ENCODE data around the gene CALML3. TPM values are rescaled to one million over a fixed set of nuclear protein-coding genes. Genes with fewer than 3 reads are reported as not detected.

Gene CALML3
- total RNA-seq, 4 donors from 2014 or later: 0.24 TPM; not detected in 3

- DNase-seq: no peak
- Histone ChIP-seq H3K27ac (no peak overlapping the region), H3K4me1 (no peaks in the 10 kb centered on the region), H3K9me3 (no peaks in the 10 kb centered on the region), H3K36me3 (no peaks in the 10 kb centered on the region), H3K27me3 (no peaks in the 10 kb centered on the region), H3K4me3 (replicated peaks in 1 of 3) (no peak overlapping the region)
- TF ChIP-seq, protein P1, sequence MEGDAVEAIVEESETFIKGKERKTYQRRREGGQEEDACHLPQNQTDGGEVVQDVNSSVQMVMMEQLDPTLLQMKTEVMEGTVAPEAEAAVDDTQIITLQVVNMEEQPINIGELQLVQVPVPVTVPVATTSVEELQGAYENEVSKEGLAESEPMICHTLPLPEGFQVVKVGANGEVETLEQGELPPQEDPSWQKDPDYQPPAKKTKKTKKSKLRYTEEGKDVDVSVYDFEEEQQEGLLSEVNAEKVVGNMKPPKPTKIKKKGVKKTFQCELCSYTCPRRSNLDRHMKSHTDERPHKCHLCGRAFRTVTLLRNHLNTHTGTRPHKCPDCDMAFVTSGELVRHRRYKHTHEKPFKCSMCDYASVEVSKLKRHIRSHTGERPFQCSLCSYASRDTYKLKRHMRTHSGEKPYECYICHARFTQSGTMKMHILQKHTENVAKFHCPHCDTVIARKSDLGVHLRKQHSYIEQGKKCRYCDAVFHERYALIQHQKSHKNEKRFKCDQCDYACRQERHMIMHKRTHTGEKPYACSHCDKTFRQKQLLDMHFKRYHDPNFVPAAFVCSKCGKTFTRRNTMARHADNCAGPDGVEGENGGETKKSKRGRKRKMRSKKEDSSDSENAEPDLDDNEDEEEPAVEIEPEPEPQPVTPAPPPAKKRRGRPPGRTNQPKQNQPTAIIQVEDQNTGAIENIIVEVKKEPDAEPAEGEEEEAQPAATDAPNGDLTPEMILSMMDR (IDR thresholded peaks at IDR 0.05): no peak
- no peak for TF ChIP-seq POLR2A (IDR thresholded peaks at IDR 0.05)
- intact Hi-C loops (cut with DNase I): no loop called here
- 89 to 90% methylated on average over 3 of the region's 3 CpGs for WGBS, 2 donors
Measured at GRCh38 chr10:5484205-5484604, 40.6 kb upstream of the CALML3 start.

DNA sequence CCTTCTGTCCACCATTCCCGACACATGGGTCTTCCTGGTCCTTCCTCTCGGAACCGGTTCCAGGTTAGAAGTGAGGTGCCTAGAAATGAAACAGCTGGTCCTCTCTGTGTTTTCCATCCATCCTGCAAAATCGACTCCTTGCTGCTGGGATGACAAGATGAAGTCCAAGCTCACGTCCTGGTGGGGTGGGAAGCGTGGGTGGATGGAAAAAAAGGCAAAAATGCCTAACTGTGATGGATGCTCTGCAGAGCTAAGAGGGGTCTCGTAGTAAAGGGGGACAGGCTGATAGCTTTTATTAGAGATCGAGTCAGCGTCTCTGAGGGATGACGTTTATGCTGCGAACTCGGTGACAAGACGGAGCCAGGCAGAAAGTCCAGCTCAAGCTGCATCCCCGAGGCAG is 39.5 kb upstream of the CALML3 start:
- H3K9me3 ChIP-seq: no peaks in the 10 kb centered on the region
- H3K4me3 ChIP-seq (replicated peaks in 1 of 3): no peak overlapping the region
- intact Hi-C loops (cut with DNase I): no loop called here
- peaks cover 0 to 5% of the 10 kb centered on the region in 2 donors for H3K4me1 ChIP-seq
- WGBS, 2 donors: 85 to 91% methylated on average over 14 of the region's 14 CpGs
- H3K36me3 ChIP-seq: no peaks in the 10 kb centered on the region
- no peaks in the 10 kb centered on the region for H3K27me3 ChIP-seq
- DNase-seq: no peak
- no peak overlapping the region for H3K27ac ChIP-seq
- no peak for TF ChIP-seq POLR2A (IDR thresholded peaks at IDR 0.05)
- TF ChIP-seq, protein P1 (IDR thresholded peaks at IDR 0.05): no peak

DNA sequence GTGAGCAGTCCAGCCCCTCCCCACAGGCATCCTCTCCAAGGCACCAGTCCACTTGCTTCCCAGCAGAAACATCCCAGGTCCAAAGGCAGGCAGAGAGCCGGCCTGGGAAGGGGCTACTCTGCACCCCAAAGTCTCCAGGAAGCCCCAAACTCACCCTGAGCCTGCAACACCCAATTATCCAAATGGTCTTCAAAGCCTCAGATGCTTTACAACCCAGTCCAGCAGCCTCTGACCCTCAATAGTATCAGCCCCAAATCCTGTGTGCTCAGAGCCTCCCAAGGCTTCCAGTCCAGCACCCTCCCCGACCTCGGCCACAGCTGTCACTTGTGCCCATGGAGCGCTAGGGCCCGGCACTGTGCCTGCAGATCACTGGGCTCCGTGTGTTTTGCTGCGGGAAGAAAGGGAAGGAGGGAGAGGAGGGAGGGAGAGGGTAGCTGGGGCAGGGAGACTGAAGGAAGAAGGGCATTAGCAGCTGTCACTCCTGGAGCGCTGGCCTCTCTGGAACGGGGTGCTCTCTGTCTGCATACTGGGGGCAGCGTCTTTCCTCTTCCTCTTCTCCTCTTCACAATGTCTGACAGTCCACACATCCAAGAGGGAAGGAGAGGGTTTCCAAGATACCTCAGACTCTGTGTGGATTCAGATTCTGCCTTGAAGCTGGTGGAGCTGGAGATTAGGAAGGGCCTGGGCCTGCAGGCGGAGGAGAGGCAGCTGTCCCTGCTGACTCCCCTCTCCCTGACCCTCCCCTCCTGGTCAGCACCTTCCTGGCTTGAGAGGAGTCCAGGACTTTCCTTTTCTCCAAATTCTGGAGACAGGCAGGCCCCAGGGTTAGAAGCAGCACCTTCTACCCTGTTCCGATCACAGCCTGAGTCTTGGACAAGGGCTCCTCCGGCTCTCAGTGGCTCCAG is 38.6 kb upstream of the CALML3 start:
- H3K27me3 ChIP-seq: no peaks in the 10 kb centered on the region
- no peak overlapping the region for H3K4me3 ChIP-seq (replicated peaks in 1 of 3)
- TF ChIP-seq, protein P1 (IDR thresholded peaks at IDR 0.05): no peak
- H3K36me3 ChIP-seq: no peaks in the 10 kb centered on the region
- DNase-seq: no peak
- intact Hi-C loops (cut with DNase I): no loop called here
- no peak overlapping the region for H3K27ac ChIP-seq
- H3K4me1 ChIP-seq: peaks cover 6 to 12% of the 10 kb centered on the region in 2 donors
- H3K9me3 ChIP-seq: no peaks in the 10 kb centered on the region
- 87 to 88% methylated on average over 10 to 12 of the region's 13 CpGs for WGBS, 2 donors

GRCh38 chr10:5486853-5487235 is 37.9 kb upstream of the CALML3 start:
- DNase-seq: no peak
- 78 to 85% methylated on average over 9 of the region's 9 CpGs for WGBS, 2 donors

More at GRCh38 chr10:5486853-5487235, 37.9 kb upstream of the CALML3 start:
- TF ChIP-seq, protein P1 (IDR thresholded peaks at IDR 0.05): no peak
- no peak for TF ChIP-seq POLR2A (IDR thresholded peaks at IDR 0.05)
- H3K36me3 ChIP-seq: no peaks in the 10 kb centered on the region
- H3K27me3 ChIP-seq: no peaks in the 10 kb centered on the region
- H3K4me3 ChIP-seq (replicated peaks in 1 of 3): no peak overlapping the region
- peaks cover 6 to 12% of the 10 kb centered on the region in 2 donors for H3K4me1 ChIP-seq
- H3K9me3 ChIP-seq: no peaks in the 10 kb centered on the region
- intact Hi-C loops (cut with DNase I): no loop called here
- H3K27ac ChIP-seq: no peak overlapping the region
